Stimulated activated CD4-positive, alpha-beta T cell treated with anti-CD3 and anti-CD28 coated beads, Interleukin-12 subunit alpha, Interleukin-12 subunit beta, amount 100 ng/mL, for 24 hours (primary cell): ENCODE data around the gene COL4A1.

Experiments
- DNase-seq, 2 experiments: peaks; one replicate each; pipeline ENCODE4 v3.0.0-alpha.2; 2020; ENCODE audit warnings: low read depth in 2 of 2

The COL4A1 gene

GRCh38 chr13:110197471-110197870 is 109.5 kb downstream of the COL4A1 start:
- no peak for DNase-seq

GRCh38 chr13:110197026-110197425 is 109.9 kb downstream of the COL4A1 start:
- DNase-seq, result no peak

GRCh38 chr13:110195547-110196485 is 111.1 kb downstream of the COL4A1 start:
- no peak for DNase-seq

- DNase-seq, result no peak
Observed at GRCh38 chr13:110194451-110194850, 112.5 kb downstream of the COL4A1 start.

- no peak for DNase-seq
Observed at GRCh38 chr13:110193491-110193890, 113.5 kb downstream of the COL4A1 start.

GRCh38 chr13:110192472-110192871 is 114.5 kb downstream of the COL4A1 start:
- DNase-seq, result no peak

GRCh38 chr13:110187641-110188161 is 119.3 kb downstream of the COL4A1 start:
- no peak for DNase-seq

- DNase-seq, result no peak
Observed at GRCh38 chr13:110186231-110186855, 120.6 kb downstream of the COL4A1 start.

GRCh38 chr13:110185696-110186095 is 121.3 kb downstream of the COL4A1 start:
- DNase-seq, result no peak

- no peak for DNase-seq
Observed at GRCh38 chr13:110183910-110184309, 123.0 kb downstream of the COL4A1 start.

- no peak for DNase-seq
Observed at GRCh38 chr13:110182461-110182860, 124.5 kb downstream of the COL4A1 start.

GRCh38 chr13:110182003-110182402 is 125.0 kb downstream of the COL4A1 start:
- DNase-seq, result no peak

GRCh38 chr13:110179857-110180147 is 127.2 kb downstream of the COL4A1 start:
- DNase-seq, result no peak

- no peak for DNase-seq
Observed at GRCh38 chr13:110179116-110179856, 127.7 kb downstream of the COL4A1 start.

GRCh38 chr13:110177790-110178189 is 129.2 kb downstream of the COL4A1 start:
- no peak for DNase-seq

- no peak for DNase-seq
Observed at GRCh38 chr13:110176431-110176830, 130.5 kb downstream of the COL4A1 start.

GRCh38 chr13:110173247-110173818 is 133.6 kb downstream of the COL4A1 start:
- DNase-seq, result no peak

- no peak for DNase-seq
Observed at GRCh38 chr13:110170882-110171281, 136.1 kb downstream of the COL4A1 start.

GRCh38 chr13:110170020-110170790 is 136.8 kb downstream of the COL4A1 start:
- DNase-seq, result no peak

GRCh38 chr13:110168999-110169933 is 137.7 kb downstream of the COL4A1 start:
- DNase-seq, result no peak
